ENCODE data around the gene HCK. TPM values are rescaled to one million over a fixed set of nuclear protein-coding genes. Genes with fewer than 3 reads are reported as not detected.

HCK gene
- total RNA-seq, 4 donors from 2014 or later = 2.6 to 31.8 (median 10.2) TPM

GRCh38 chr20:32052778-32053362 is 828 bp downstream of the HCK start:
- H3K4me3 ChIP-seq = peak overlapping the region in 1 of 2 donors; percentile 47
- no peaks in the 10 kb centered on the region for H3K36me3 ChIP-seq
- peaks cover 92% of the 10 kb centered on the region for H3K27me3 ChIP-seq
- H3K27ac ChIP-seq = peak overlapping the region in 1 of 4 donors; percentile 65
- peak; percentile 60 for ATAC-seq
- no peaks in the 10 kb centered on the region for H3K9me3 ChIP-seq
- peaks cover 0 to 21% (median 6%) of the 10 kb centered on the region in 3 donors for H3K4me1 ChIP-seq
- 0 to 15% methylated on average over 12 to 19 of the region's 22 CpGs for WGBS, 2 donors (ENCODE audit: low coverage in 1 of 2)
- no peak for TF ChIP-seq CTCF (IDR thresholded peaks at IDR 0.05)
- no peak for TF ChIP-seq POLR2A (IDR thresholded peaks at IDR 0.05)
- TF ChIP-seq EP300 (IDR thresholded peaks at IDR 0.05) = no peak
- TF ChIP-seq POLR2AphosphoS5 (IDR thresholded peaks at IDR 0.05) = no peak

- Histone ChIP-seq H3K9me3 (no peaks in the 10 kb centered on the region), H3K27ac (no peak overlapping the region), H3K4me3 (no peak overlapping the region), H3K4me1 (peaks cover 0 to 21% (median 6%) of the 10 kb centered on the region in 3 donors), H3K36me3 (no peaks in the 10 kb centered on the region), H3K27me3 (peaks cover 91% of the 10 kb centered on the region)
- TF ChIP-seq POLR2A (IDR thresholded peaks at IDR 0.05) (no peak), CTCF (IDR thresholded peaks at IDR 0.05) (no peak), POLR2AphosphoS5 (IDR thresholded peaks at IDR 0.05) (no peak), EP300 (IDR thresholded peaks at IDR 0.05) (no peak)
- ATAC-seq = no peak
- 73 to 76% methylated on average over 3 of the region's 3 CpGs for WGBS, 2 donors (ENCODE audit: low coverage in 1 of 2)
Measured at GRCh38 chr20:32053648-32054047, 1.6 kb downstream of the HCK start.

- no peak for ATAC-seq
- TF ChIP-seq POLR2A (IDR thresholded peaks at IDR 0.05) (no peak), POLR2AphosphoS5 (IDR thresholded peaks at IDR 0.05) (no peak), CTCF (IDR thresholded peaks at IDR 0.05) (no peak), EP300 (IDR thresholded peaks at IDR 0.05) (no peak)
Measured at GRCh38 chr20:32056708-32057483, 4.9 kb downstream of the HCK start.

GRCh38 chr20:32057656-32058184 is 5.7 kb downstream of the HCK start:
- H3K27ac ChIP-seq = no peak overlapping the region
- H3K27me3 ChIP-seq = peaks cover 81% of the 10 kb centered on the region
- no peaks in the 10 kb centered on the region for H3K36me3 ChIP-seq
- 64% methylated on average over 8 of the region's 8 CpGs; no CpG with 5 or more reads in 1 of the 2 donors for WGBS, 2 donors (ENCODE audit: low coverage in 1 of 2)
- no peaks in the 10 kb centered on the region for H3K9me3 ChIP-seq
- no peak for TF ChIP-seq POLR2A (IDR thresholded peaks at IDR 0.05)
- no peak for TF ChIP-seq CTCF (IDR thresholded peaks at IDR 0.05)
- no peak for TF ChIP-seq EP300 (IDR thresholded peaks at IDR 0.05)
- no peak overlapping the region for H3K4me3 ChIP-seq
- no peak for ATAC-seq
- peaks cover 0 to 4% (median 0%) of the 10 kb centered on the region in 3 donors for H3K4me1 ChIP-seq

More at GRCh38 chr20:32056708-32057483, 4.9 kb downstream of the HCK start:
- H3K9me3 ChIP-seq = no peaks in the 10 kb centered on the region
- no peaks in the 10 kb centered on the region for H3K36me3 ChIP-seq
- peaks cover 88% of the 10 kb centered on the region for H3K27me3 ChIP-seq
- no peak overlapping the region for H3K4me3 ChIP-seq
- H3K27ac ChIP-seq = no peak overlapping the region
- peaks cover 0 to 12% (median 6%) of the 10 kb centered on the region in 3 donors for H3K4me1 ChIP-seq
- 62 to 69% methylated on average over 2 to 9 of the region's 10 CpGs for whole genome bisulfite sequencing, 2 donors (ENCODE audit: low coverage in 1 of 2)

All from gastroesophageal sphincter (tissue), 4 donors.